HCT116 (cell line): Measurements from ENCODE around the gene DOP1B.

ENCODE experiments used
- CEBPB ChIP-seq: IDR thresholded peaks from 2 replicates; pipeline ENCODE4 v1.6.1; 2012; ENCODE audit warnings: low read depth
- CTCF ChIP-seq, 3 experiments: fragments of 200-600 bp in 1 of 3; sonication (generic) in 1 of 3; IDR thresholded peaks in 2 of 3; conservative IDR thresholded peaks in 1 of 3; 2 replicates each; pipeline ENCODE4 v1.5.1; 2012 to 2017; ENCODE audit warnings: low read depth in 2 of 3, low read length in 2 of 3, antibody characterized with exemption in 1 of 3, borderline replicate concordance in 1 of 3, control low read depth in 1 of 3, mild to moderate bottlenecking in 1 of 3, mixed read lengths in 1 of 3, mixed run types in 1 of 3, moderate library complexity in 1 of 3; ENCODE audit not compliant: insufficient read depth in 1 of 3
- EGR1 ChIP-seq: IDR thresholded peaks from 2 replicates; pipeline ENCODE4 v1.6.1; 2012; ENCODE audit warnings: low read depth
- ELF1 ChIP-seq: IDR thresholded peaks from 2 replicates; pipeline ENCODE4 v1.6.1; 2012; ENCODE audit warnings: low read depth, borderline replicate concordance
- EZH2 ChIP-seq: fragments of 200-600 bp; sonication (generic); IDR thresholded peaks from 2 replicates; pipeline ENCODE4 v1.6.1; 2017; ENCODE audit warnings: antibody characterized with exemption, mixed run types
- FOSL1 ChIP-seq: IDR thresholded peaks from 2 replicates; pipeline ENCODE4 v1.6.1; 2012; ENCODE audit warnings: low read depth
- MAX ChIP-seq: IDR thresholded peaks from 2 replicates; pipeline ENCODE4 v1.6.1; 2012
- POLR2A ChIP-seq: IDR thresholded peaks from 2 replicates; pipeline ENCODE4 v1.7.0; 2011; ENCODE audit warnings: borderline replicate concordance; ENCODE audit not compliant: insufficient read depth, insufficient read length; ENCODE audit errors: extremely low read depth
- POLR2AphosphoS5 ChIP-seq: IDR thresholded peaks from 2 replicates; pipeline ENCODE4 v1.6.1; 2011; ENCODE audit warnings: mild to moderate bottlenecking, low read depth, low read length, moderate library complexity
- RAD21 ChIP-seq: IDR thresholded peaks from 2 replicates; pipeline ENCODE4 v1.6.1; 2012; ENCODE audit warnings: low read depth, mild to moderate bottlenecking
- REST ChIP-seq: IDR thresholded peaks from 2 replicates; pipeline ENCODE4 v1.6.1; 2012; ENCODE audit warnings: low read depth
- SP1 ChIP-seq: IDR thresholded peaks from 2 replicates; pipeline ENCODE4 v1.6.1; 2012; ENCODE audit warnings: low read depth
- YY1 ChIP-seq: IDR thresholded peaks from 2 replicates; pipeline ENCODE4 v1.6.1; 2011; ENCODE audit warnings: low read length, low read depth, moderate library complexity, mild to moderate bottlenecking; ENCODE audit not compliant: insufficient replicate concordance; ENCODE audit errors: extremely low read depth

- TF ChIP-seq CTCF (IDR thresholded peaks at IDR 0.05 in 2 of 3, conservative IDR thresholded peaks at IDR 0.05 in 1 of 3; ENCODE audit: borderline replicate concordance in 1 of 3, insufficient read depth in 1 of 3, low read depth in 2 of 3, low read length in 2 of 3) (no peak), EZH2 (no peak), ELF1 (no peak), POLR2A (no peak), REST (no peak), MAX (no peak), RAD21 (no peak), EGR1 (no peak), YY1 (no peak), POLR2AphosphoS5 (no peak), FOSL1 (no peak), CEBPB (no peak), SP1 (no peak)
Measured at GRCh38 chr21:36132696-36133095, 23.9 kb upstream of the DOP1B start.
